ENCODE data around the gene MAPK7.

DNA sequence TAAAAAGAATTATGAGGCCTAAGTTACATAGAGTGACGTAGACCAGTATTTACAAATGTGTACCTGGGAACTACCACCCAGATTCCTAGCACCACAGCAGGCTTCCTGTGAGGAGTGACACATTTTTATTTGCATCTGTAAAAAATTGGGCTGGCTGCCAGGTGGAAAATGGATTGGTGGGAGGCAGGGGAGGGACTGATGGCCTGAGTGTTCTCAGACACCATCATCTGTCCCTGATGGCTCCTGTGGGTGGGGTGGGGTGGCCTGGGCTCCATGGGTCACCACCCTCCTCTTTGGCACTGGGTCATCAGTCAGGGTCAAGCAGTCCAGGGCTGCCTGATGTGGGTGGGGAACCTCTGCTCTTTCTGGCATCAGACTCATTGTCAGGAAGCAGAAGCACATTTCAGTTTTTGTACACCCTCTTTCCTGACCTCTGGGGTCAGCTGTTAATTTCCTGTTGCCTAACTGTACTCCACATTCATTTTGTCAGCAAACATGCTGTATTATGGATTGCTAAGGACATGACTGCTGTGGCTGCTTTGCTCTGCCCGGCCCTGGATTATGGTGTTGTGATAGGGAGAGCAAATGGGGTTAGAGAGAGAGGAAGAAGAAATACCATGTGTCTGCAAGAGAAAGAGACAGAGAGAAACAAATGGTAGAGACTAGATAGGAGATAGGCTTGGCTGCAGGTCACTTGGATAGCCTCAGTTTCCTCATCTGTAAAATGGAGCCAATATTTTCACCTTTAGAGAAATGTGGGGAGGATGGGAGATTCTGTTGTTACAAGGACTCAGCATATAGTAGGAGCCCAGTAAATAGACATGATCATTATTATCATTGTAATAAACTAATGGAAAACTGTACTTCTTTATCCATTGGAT lies 20.2 kb downstream of the MAPK7 start:
- TF ChIP-seq CTCF (conservative IDR thresholded peaks at IDR 0.05; ENCODE audit: low read depth, low read length) (no peak), EZH2 (IDR thresholded peaks at IDR 0.05; ENCODE audit: borderline replicate concordance, low read depth, low read length, poor library complexity, severe bottlenecking) (no peak)
